Measurements from ENCODE around the gene C6orf141.
A peak's percentile ranks its signal among the peaks of the same experiment; 100 is the strongest.

The C6orf141 gene

GRCh38 chr6:49540614-49541013 is 9.9 kb upstream of the C6orf141 start:
- DNase-seq, result no peak

GRCh38 chr6:49541210-49541724 is 9.2 kb upstream of the C6orf141 start:
- DNase-seq, result no peak

DNA sequence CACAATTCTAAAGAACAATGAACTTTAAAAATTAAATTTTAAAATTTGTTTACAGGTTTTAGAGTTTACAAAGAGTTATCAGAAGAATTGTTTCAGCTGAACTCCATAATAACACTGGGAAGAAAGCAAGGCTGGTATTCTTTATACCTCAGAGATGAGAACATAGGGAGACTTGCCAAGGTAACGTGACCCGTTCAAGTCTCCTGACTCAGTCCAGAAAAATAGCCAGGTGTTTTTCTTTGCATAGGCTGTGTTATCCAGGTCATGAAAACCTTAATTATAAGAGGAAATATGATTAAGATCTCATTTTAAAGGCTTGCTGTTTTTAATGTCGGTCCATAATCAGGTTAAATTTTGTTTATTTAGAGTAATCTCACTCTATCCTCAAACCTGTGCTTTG is 8.5 kb upstream of the C6orf141 start:
- no peak for DNase-seq

DNA sequence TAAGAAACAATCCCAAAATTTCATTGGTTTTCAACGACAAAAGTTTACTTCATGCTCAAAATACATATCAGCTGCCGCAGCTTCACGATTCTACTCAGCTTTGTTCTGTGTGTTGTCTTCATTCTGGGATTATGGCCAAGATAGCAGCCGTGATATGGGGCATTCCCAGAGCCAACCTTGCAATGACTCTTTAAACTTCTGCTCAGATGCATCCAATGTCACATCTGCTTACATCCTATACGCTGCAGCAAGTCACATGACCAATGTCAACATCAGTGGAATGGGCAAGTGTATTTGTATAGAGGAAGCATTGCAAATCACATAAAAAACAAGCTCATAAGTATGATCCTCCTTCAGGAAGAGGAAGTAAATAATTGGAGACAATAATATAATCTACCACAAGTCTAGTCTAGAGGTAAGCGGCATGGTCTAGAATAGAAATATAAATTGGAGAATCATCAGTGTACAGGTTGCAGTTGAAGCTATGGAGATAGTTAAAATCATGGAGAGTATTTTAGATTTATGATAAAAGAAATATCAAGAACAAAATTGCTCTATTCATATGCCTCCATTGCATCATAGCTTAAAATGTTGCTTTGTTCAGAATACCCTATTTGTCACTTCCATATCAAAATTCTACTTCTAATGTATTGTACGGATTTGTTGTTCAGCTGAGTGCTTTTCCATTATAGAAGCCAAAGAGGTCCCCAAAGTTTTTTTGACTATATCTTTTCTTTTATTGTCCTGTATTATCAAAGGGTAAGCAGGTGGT is 7.2 kb upstream of the C6orf141 start:
- peak in 1 of 2 experiments; percentile 7 for DNase-seq

GRCh38 chr6:49546331-49546730 is 4.1 kb upstream of the C6orf141 start:
- DNase-seq, result no peak

- DNase-seq, result no peak
These were observed 1.7 kb upstream of the C6orf141 start for GRCh38 chr6:49548613-49549304.

GRCh38 chr6:49549691-49550491 is 577 bp upstream of the C6orf141 start:
- DNase-seq, result no peak

- DNase-seq, result no peak
These were observed 804 bp downstream of the C6orf141 start for GRCh38 chr6:49551078-49551865.

DNA sequence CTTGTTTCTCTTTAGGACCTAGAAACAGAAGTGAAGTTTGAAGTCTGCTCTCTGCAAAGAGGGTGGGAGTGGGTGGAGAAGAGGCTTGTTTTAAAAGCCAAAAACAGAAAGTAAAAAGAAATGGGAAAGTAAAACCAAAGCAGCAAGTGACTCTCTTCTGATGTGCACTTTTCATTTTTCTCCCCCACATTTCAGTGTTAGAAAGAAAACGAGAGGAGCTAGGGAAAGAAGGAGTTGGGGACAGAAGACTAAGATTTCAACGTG is 1.3 kb downstream of the C6orf141 start:
- no peak for DNase-seq

DNA sequence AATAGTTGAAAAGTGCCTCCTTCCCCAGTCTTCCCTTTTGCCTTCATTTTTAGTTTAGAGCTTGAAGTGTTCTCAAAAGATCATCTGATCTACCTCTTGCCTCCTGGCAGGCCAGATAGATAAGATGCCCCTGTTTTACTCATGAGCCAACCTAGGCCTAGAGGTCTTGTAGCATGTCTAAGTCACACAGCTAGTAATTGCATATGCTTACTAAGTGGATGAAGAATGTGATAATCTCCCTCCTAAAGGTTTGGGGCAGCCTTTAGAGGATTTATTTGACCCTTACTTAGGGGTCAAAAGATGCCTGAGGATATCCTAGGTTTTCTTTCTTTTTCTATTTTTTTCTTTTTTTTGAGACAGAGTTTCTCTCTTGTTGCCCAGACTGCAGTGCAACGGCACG is 2.1 kb downstream of the C6orf141 start:
- no peak for DNase-seq

GRCh38 chr6:49553384-49553783 is 2.9 kb downstream of the C6orf141 start:
- DNase-seq, result no peak

GRCh38 chr6:49555951-49556350 is 5.5 kb downstream of the C6orf141 start:
- no peak for DNase-seq

- DNase-seq, result no peak
These were observed 6.0 kb downstream of the C6orf141 start for GRCh38 chr6:49556429-49556837.

GRCh38 chr6:49557177-49557576 is 6.7 kb downstream of the C6orf141 start:
- DNase-seq, result no peak

- no peak for DNase-seq
These were observed 7.8 kb downstream of the C6orf141 start for GRCh38 chr6:49558238-49558637.

DNA sequence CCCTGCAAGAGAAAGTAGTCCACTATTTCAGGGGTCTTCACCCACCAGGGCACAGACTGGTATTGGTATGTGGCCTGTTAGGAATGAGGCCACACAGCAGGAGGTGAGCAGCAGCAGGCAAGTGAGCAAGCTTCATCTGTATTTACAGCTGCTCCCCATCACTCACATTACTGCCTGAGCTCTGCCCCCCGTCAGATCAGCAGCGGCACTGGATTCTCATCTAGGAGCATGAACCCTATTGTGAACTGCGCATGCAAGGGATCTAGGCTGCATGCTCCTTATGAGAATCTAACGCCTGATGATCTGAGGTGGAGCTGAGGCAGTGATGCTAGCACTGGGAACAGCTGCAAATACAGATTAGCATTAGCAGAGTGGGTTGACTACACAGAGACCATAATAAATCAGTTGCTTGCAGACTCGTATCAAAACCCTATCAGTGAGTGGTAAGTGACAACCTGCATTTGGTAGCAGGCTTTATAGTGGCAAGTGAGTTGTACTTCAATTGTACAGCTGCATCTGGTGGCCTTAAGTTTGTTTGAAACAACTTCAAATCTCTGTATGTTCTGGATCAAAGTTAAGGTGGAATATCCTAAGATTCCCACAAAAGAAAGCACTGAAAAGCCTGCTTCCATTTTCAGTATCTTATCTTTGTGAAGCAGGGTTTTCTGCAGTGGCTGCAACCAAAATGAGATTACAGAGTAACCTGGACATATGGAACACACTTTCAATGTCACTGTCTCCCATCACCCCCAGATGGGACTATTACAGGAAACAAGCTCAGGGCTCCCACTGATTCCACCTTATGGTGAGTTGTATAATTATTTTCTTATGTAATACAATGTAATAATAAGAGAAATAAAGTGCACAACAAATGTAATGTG is 12.8 kb downstream of the C6orf141 start:
- DNase-seq, result no peak

DNA sequence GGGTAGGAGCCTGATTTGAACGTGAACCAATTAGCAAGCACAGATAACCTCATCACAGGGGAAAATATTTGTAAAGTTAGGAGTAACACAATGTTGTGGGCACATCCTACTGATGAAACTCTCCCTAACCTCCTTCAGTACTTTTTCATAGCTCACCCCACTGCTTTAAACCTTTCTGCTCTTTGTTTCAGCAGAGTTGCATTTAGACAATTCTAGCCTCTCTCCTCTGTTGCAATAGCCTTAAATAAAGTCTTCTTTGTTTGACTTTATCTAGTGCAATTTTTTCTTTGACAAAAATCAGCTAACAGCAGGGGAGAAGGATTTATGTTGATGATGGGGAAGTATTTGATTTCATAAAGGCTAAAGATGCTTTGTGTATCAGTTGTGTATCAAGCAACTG is 14.1 kb downstream of the C6orf141 start:
- DNase-seq, result no peak

DNA sequence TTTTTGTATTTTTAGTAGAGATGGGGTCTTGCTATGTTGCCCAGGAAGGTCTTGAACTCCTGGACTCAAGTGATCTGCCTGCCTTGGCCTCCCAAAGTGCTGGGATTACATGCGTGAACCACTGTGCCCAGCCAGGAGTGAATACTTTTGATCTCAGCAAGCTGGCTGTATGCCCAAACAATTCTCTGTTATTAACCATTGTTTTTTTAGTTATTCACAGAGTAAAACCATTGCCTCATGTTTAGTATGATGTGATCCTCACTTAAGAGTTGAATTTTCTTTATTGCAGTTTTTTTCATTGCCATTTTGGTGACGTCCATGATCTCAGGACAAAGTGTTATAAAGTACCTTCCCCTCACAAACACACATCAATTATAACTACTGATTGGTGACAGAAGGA is 14.8 kb downstream of the C6orf141 start:
- no peak for DNase-seq

DNA sequence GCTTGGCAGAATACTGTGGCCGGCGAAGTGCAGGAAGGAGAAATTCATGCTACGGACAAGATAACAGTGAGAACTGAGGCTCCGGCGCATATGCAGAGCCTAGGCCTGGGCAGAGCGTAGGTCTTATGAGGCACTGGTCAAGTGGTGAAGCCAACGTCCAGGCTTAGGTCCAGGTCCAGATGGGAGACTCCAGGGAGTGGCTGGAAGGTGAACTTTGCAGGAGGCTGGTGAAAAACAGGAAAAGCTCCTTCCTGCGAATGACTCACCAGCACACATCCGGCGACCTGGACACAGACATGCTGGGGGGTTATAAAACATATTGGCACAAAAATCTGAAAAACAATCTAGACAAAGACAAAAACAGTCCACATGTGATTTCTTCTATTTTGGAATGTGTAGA is 15.4 kb downstream of the C6orf141 start:
- no peak for DNase-seq

- DNase-seq, result no peak
These were observed 20.1 kb downstream of the C6orf141 start for GRCh38 chr6:49570474-49571079.

- no peak for DNase-seq
These were observed 26.1 kb downstream of the C6orf141 start for GRCh38 chr6:49576618-49577017.
